Measurements from ENCODE around the gene ENPEP.

DNA sequence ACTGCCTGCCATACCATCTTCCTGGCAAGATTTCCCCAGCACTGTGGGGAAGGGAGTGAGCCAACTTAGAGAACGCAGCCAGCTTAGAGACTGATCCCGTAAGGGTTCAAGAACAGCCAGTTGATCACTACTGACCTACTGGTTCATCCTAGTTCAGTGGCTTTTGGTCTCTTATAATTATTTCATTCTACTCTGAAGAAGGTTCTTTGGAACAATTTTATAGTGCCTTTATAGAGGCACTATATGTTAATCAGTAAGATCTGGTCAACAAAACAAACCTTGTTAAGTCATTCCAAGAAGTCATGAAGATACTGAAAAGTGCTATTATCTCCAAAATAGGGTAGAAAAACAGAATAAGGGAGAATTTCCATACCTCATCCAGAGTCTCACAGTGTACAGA lies 33.2 kb upstream of the ENPEP start:
- TF ChIP-seq HDAC2 (IDR thresholded peaks at IDR 0.05) = no peak
- TF ChIP-seq, protein P1, sequence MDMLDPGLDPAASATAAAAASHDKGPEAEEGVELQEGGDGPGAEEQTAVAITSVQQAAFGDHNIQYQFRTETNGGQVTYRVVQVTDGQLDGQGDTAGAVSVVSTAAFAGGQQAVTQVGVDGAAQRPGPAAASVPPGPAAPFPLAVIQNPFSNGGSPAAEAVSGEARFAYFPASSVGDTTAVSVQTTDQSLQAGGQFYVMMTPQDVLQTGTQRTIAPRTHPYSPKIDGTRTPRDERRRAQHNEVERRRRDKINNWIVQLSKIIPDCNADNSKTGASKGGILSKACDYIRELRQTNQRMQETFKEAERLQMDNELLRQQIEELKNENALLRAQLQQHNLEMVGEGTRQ (IDR thresholded peaks at IDR 0.05; ENCODE audit: borderline replicate concordance, low read depth, low read length) = no peak
- TF ChIP-seq RAD21 (IDR thresholded peaks at IDR 0.05; ENCODE audit: insufficient read depth, low read depth, low read length) = no peak

Measured in GM12878 (cell line).